MM.1S (cell line): ENCODE results near the gene EYA2.

Experiments
- DNase-seq: peaks from one replicate; pipeline ENCODE4 v3.0.0-alpha.2; 2015
- H2AFZ ChIP-seq: fragments of 300-600 bp; sonication (generic); 2 replicates; pipeline ENCODE4 v1.6.0; 2016; ENCODE audit warnings: antibody characterized with exemption, low read length
- H3F3A ChIP-seq: fragments of 300-600 bp; sonication (generic); 2 replicates; pipeline ENCODE4 v1.6.1; 2016; ENCODE audit warnings: mild to moderate bottlenecking, antibody characterized with exemption, low read length, moderate library complexity, mixed read lengths; ENCODE audit not compliant: insufficient read depth
- H3K27ac ChIP-seq: fragments of 300-600 bp; sonication (generic); 2 replicates; pipeline ENCODE4 v1.5.1; 2016; ENCODE audit warnings: mild to moderate bottlenecking, low read length
- H3K27me3 ChIP-seq: fragments of 300-600 bp; sonication (generic); replicated peaks from 2 replicates; pipeline ENCODE4 v1.6.0; 2016; ENCODE audit warnings: low read length; ENCODE audit not compliant: insufficient read depth
- H3K36me3 ChIP-seq: fragments of 300-600 bp; sonication (generic); replicated peaks from 2 replicates; pipeline ENCODE4 v1.6.1; 2016; ENCODE audit warnings: mild to moderate bottlenecking, low read length, mixed read lengths; ENCODE audit not compliant: insufficient read depth
- H3K4me1 ChIP-seq: fragments of 300-600 bp; sonication (generic); 2 replicates; pipeline ENCODE4 v1.6.1; 2016; ENCODE audit warnings: low read length, mixed read lengths
- H3K4me2 ChIP-seq: fragments of 300-600 bp; sonication (generic); 2 replicates; pipeline ENCODE4 v1.6.0; 2016; ENCODE audit warnings: low read depth, low read length
- H3K4me3 ChIP-seq: fragments of 300-600 bp; sonication (generic); 2 replicates; pipeline ENCODE4 v1.5.1; 2016; ENCODE audit warnings: low read length, mixed read lengths
- H3K79me2 ChIP-seq: fragments of 300-600 bp; sonication (generic); 2 replicates; pipeline ENCODE4 v1.6.1; 2016; ENCODE audit warnings: mixed run types, low read length, mixed read lengths
- H3K9ac ChIP-seq: fragments of 300-600 bp; sonication (generic); 2 replicates; pipeline ENCODE4 v1.6.1; 2016; ENCODE audit warnings: low read length, mixed read lengths
- H3K9me2 ChIP-seq: fragments of 300-600 bp; sonication (generic); replicated peaks from 2 replicates; pipeline ENCODE4 v1.6.1; 2016; ENCODE audit warnings: mild to moderate bottlenecking, low read length, mixed read lengths; ENCODE audit not compliant: insufficient read depth
- H3K9me3 ChIP-seq: fragments of 300-600 bp; sonication (generic); replicated peaks from 2 replicates; pipeline ENCODE4 v1.6.1; 2016; ENCODE audit warnings: mild to moderate bottlenecking, low read length, mixed read lengths; ENCODE audit not compliant: insufficient read depth
- H4K20me1 ChIP-seq: fragments of 300-600 bp; sonication (generic); 2 replicates; pipeline ENCODE4 v1.6.1; 2016; ENCODE audit warnings: mild to moderate bottlenecking, low read length, moderate library complexity, mixed read lengths; ENCODE audit not compliant: insufficient read depth
- CTCF ChIP-seq: fragments of 300-600 bp; sonication (generic); IDR thresholded peaks from 2 replicates; pipeline ENCODE4 v1.5.1; 2016; ENCODE audit warnings: antibody characterized with exemption, low read length, mixed read lengths
- EZH2 ChIP-seq: fragments of 300-600 bp; sonication (generic); optimal IDR thresholded peaks from 2 replicates; pipeline ENCODE3; 2017; ENCODE audit warnings: low read depth, mild to moderate bottlenecking, antibody characterized with exemption, low read length, mixed read lengths
- EZH2phosphoT487 ChIP-seq: fragments of 300-600 bp; sonication (generic); IDR thresholded peaks from 2 replicates; pipeline ENCODE4 v1.6.1; 2018; ENCODE audit warnings: antibody characterized with exemption, low read length

The EYA2 gene

DNA sequence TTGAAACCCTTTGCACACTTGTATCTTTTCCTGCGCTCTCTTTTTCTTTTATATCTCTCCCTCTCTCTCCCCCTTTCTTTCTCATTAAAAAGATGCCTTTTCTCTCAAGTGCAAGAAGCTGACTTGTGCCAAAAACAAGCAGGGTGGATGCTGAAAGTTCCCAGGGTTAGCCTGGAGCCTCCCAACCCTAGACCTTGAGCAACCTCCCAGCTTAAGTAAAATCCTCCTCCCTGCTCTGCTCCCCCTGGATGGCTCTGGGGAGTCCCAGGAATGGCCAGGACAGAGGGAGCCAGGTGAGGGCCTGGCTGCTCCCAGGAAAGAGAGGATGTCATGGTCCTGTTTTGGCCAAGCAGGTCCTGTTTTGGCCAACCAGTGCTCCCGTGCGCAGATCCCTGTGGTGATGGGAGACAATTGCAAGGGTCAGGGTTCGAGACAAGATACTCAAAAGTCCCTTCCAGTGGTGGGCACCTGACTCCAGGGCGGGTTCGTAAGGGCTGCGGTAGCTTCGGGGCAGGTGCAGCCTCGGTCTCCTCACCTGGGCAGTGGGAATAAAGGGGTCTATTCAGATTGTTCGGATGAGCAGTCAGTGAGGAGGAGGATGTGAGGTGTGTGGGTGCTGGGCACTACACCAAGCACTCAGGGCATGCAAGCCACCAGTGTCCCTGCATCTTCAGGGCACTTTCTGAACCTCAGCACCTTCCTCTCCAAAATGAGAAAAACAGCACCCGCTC, 49.4 kb downstream of the EYA2 start:
- Histone ChIP-seq H2AFZ (no peak overlapping the region), H3K36me3 (no peaks in the 10 kb centered on the region), H3K79me2 (no peaks in the 10 kb centered on the region), H3K9ac (no peak overlapping the region), H3K4me1 (no peaks in the 10 kb centered on the region), H3K27me3 (no peaks in the 10 kb centered on the region), H3K4me2 (no peak overlapping the region), H3K4me3 (no peak overlapping the region), H3K9me3 (no peaks in the 10 kb centered on the region), H3F3A (no peaks in the 10 kb centered on the region), H3K27ac (no peak overlapping the region), H3K9me2 (no peaks in the 10 kb centered on the region), H4K20me1 (no peaks in the 10 kb centered on the region)
- no peak for TF ChIP-seq EZH2
- no peak for TF ChIP-seq CTCF
- no peak for TF ChIP-seq EZH2phosphoT487
- no peak for DNase-seq

GRCh38 chr20:46945465-46945864, 50.8 kb downstream of the EYA2 start:
- H3K9me3 ChIP-seq, result no peaks in the 10 kb centered on the region
- H4K20me1 ChIP-seq, result no peaks in the 10 kb centered on the region
- no peaks in the 10 kb centered on the region for H3K4me1 ChIP-seq
- TF ChIP-seq EZH2phosphoT487 (no peak), EZH2 (no peak), CTCF (no peak)
- no peak overlapping the region for H3K4me3 ChIP-seq
- DNase-seq, result no peak
- H3K9me2 ChIP-seq, result no peaks in the 10 kb centered on the region
- no peak overlapping the region for H3K9ac ChIP-seq
- no peaks in the 10 kb centered on the region for H3K27me3 ChIP-seq
- no peaks in the 10 kb centered on the region for H3F3A ChIP-seq
- H2AFZ ChIP-seq, result no peak overlapping the region
- H3K79me2 ChIP-seq, result no peaks in the 10 kb centered on the region
- H3K36me3 ChIP-seq, result no peaks in the 10 kb centered on the region
- H3K27ac ChIP-seq, result no peak overlapping the region
- no peak overlapping the region for H3K4me2 ChIP-seq

GRCh38 chr20:46946181-46946624, 51.6 kb downstream of the EYA2 start:
- no peaks in the 10 kb centered on the region for H4K20me1 ChIP-seq
- no peaks in the 10 kb centered on the region for H3K79me2 ChIP-seq
- H3K4me1 ChIP-seq, result no peaks in the 10 kb centered on the region
- no peak overlapping the region for H3K4me2 ChIP-seq
- H3K36me3 ChIP-seq, result no peaks in the 10 kb centered on the region
- H3K9me3 ChIP-seq, result no peaks in the 10 kb centered on the region
- TF ChIP-seq EZH2phosphoT487, result no peak
- TF ChIP-seq CTCF, result no peak
- no peak for TF ChIP-seq EZH2
- no peak overlapping the region for H3K27ac ChIP-seq
- no peak for DNase-seq
- H3K9me2 ChIP-seq, result no peaks in the 10 kb centered on the region
- H3K4me3 ChIP-seq, result no peak overlapping the region
- no peaks in the 10 kb centered on the region for H3F3A ChIP-seq
- no peaks in the 10 kb centered on the region for H3K27me3 ChIP-seq
- no peak overlapping the region for H2AFZ ChIP-seq
- H3K9ac ChIP-seq, result no peak overlapping the region
